COLO829 (cell line): ENCODE results near the gene GRIK1.
"Not testable (repeated sequence)": the region's sequence is repeated elsewhere in the genome, so short reads cannot be mapped to it uniquely, and the experiment has no call there.

Experiments used
- DNase-seq: peaks from one replicate; pipeline ENCODE4 v3.0.0; 2012; ENCODE audit warnings: low spot score

The GRIK1 gene

GRCh38 chr21:29939924-29940275 lies at the start of gene GRIK1:
TSS of gene GRIK1 (minus strand) at chr21:29939996.
- no peak for DNase-seq

- DNase-seq, result no peak
Observed at GRCh38 chr21:29987762-29988161, 48.0 kb upstream of the GRIK1 start.

- DNase-seq, result no peak
Observed at GRCh38 chr21:29985866-29986265, 46.1 kb upstream of the GRIK1 start.

GRCh38 chr21:29979043-29979442 lies 39.2 kb upstream of the GRIK1 start:
- DNase-seq, result no peak

- no peak for DNase-seq
Observed at GRCh38 chr21:29975776-29976175, 36.0 kb upstream of the GRIK1 start.

- DNase-seq, result no peak
Observed at GRCh38 chr21:29973258-29973657, 33.5 kb upstream of the GRIK1 start.

GRCh38 chr21:29961291-29962027 lies 21.7 kb upstream of the GRIK1 start:
- no peak for DNase-seq

- DNase-seq, result no peak
Observed at GRCh38 chr21:29958551-29958950, 18.8 kb upstream of the GRIK1 start.

GRCh38 chr21:29958035-29958434 lies 18.2 kb upstream of the GRIK1 start:
- not testable (repeated sequence) for DNase-seq

GRCh38 chr21:29953690-29954089 lies 13.9 kb upstream of the GRIK1 start:
- no peak for DNase-seq

- DNase-seq, result no peak
Observed at GRCh38 chr21:29953072-29953471, 13.3 kb upstream of the GRIK1 start.

- DNase-seq, result no peak
Observed at GRCh38 chr21:29951911-29952310, 12.1 kb upstream of the GRIK1 start.

- no peak for DNase-seq
Observed at GRCh38 chr21:29949991-29950390, 10.2 kb upstream of the GRIK1 start.

- DNase-seq, result no peak
Observed at GRCh38 chr21:29947119-29947518, 7.3 kb upstream of the GRIK1 start.

GRCh38 chr21:29943885-29944284 lies 4.1 kb upstream of the GRIK1 start:
- peak; percentile 4 for DNase-seq

- no peak for DNase-seq
Observed at GRCh38 chr21:29942034-29942433, 2.2 kb upstream of the GRIK1 start.

GRCh38 chr21:29940991-29941390 lies 1.2 kb upstream of the GRIK1 start:
- no peak for DNase-seq

GRCh38 chr21:29940361-29940760 lies 565 bp upstream of the GRIK1 start:
- no peak for DNase-seq

GRCh38 chr21:29939104-29939923 lies 482 bp downstream of the GRIK1 start:
- DNase-seq, result no peak

GRCh38 chr21:29938776-29939103 lies 1.1 kb downstream of the GRIK1 start:
- DNase-seq, result no peak

GRCh38 chr21:29933088-29933487 lies 6.7 kb downstream of the GRIK1 start:
- DNase-seq, result no peak

- no peak for DNase-seq
Observed at GRCh38 chr21:29928537-29928936, 11.3 kb downstream of the GRIK1 start.

GRCh38 chr21:29920938-29921337 lies 18.9 kb downstream of the GRIK1 start:
- no peak for DNase-seq

GRCh38 chr21:29914326-29914725 lies 25.5 kb downstream of the GRIK1 start:
- no peak for DNase-seq
